Measurements from ENCODE around the gene MIPOL1.
A peak's percentile ranks its signal among the peaks of the same experiment; 100 is the strongest.
"Not testable (repeated sequence)": the region's sequence is repeated elsewhere in the genome, so short reads cannot be mapped to it uniquely, and the experiment has no call there.

MIPOL1 gene

GRCh38 chr14:37512173-37512572, 314.4 kb downstream of the MIPOL1 start:
- no peaks in the 10 kb centered on the region for H3K4me1 ChIP-seq (ENCODE audit: control insufficient read depth, insufficient read depth, low read length)
- H3K27me3 ChIP-seq (ENCODE audit: control insufficient read depth, insufficient read depth, low read length): no peaks in the 10 kb centered on the region
- H3K4me2 ChIP-seq (ENCODE audit: low read length): no peak overlapping the region

DNA sequence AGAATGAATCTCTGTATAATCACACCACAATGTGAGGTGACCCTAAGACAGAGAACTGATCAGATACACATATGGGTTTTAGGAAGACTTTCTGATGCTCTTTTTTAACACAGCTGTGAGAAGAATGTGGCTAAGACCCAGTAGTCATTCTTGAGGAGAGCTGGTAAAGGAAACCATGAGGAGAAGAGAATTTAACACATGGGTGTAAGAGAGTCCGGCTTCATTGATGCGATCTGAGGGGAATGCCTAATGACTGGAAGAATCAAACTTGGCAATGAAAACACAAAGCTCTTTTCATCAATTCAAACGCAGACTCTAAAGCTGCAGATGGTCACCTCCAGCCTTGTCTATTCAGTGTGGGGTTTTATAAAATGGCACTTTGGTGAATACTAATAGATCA, 318.0 kb downstream of the MIPOL1 start:
- H3K9ac ChIP-seq (ENCODE audit: low read depth, low read length): no peak overlapping the region
- H3K27me3 ChIP-seq (ENCODE audit: control insufficient read depth, insufficient read depth, low read length): no peaks in the 10 kb centered on the region
- no peak overlapping the region for H3K4me2 ChIP-seq (ENCODE audit: low read length)
- H3K4me3 ChIP-seq (ENCODE audit: low read length): no peak overlapping the region
- no peaks in the 10 kb centered on the region for H3K36me3 ChIP-seq (ENCODE audit: insufficient read depth, low read length)
- no peaks in the 10 kb centered on the region for H3K9me3 ChIP-seq (replicated peaks; ENCODE audit: low read length)
- no peaks in the 10 kb centered on the region for H3K4me1 ChIP-seq (ENCODE audit: control insufficient read depth, insufficient read depth, low read length)

More at GRCh38 chr14:37512173-37512572, 314.4 kb downstream of the MIPOL1 start:
- H3K36me3 ChIP-seq (ENCODE audit: insufficient read depth, low read length): no peaks in the 10 kb centered on the region
- H3K4me3 ChIP-seq (ENCODE audit: low read length): no peak overlapping the region
- no peak overlapping the region for H3K9ac ChIP-seq (ENCODE audit: low read depth, low read length)
- no peaks in the 10 kb centered on the region for H3K9me3 ChIP-seq (replicated peaks; ENCODE audit: low read length)

GRCh38 chr14:37526994-37527393, 329.3 kb downstream of the MIPOL1 start:
- H3K9me3 ChIP-seq (replicated peaks; ENCODE audit: low read length): no peaks in the 10 kb centered on the region
- H3K4me3 ChIP-seq (ENCODE audit: low read length): no peak overlapping the region
- H3K4me2 ChIP-seq (ENCODE audit: low read length): no peak overlapping the region
- no peaks in the 10 kb centered on the region for H3K4me1 ChIP-seq (ENCODE audit: control insufficient read depth, insufficient read depth, low read length)
- H3K9ac ChIP-seq (ENCODE audit: low read depth, low read length): no peak overlapping the region
- no peaks in the 10 kb centered on the region for H3K36me3 ChIP-seq (ENCODE audit: insufficient read depth, low read length)
- H3K27me3 ChIP-seq (ENCODE audit: control insufficient read depth, insufficient read depth, low read length): no peaks in the 10 kb centered on the region

DNA sequence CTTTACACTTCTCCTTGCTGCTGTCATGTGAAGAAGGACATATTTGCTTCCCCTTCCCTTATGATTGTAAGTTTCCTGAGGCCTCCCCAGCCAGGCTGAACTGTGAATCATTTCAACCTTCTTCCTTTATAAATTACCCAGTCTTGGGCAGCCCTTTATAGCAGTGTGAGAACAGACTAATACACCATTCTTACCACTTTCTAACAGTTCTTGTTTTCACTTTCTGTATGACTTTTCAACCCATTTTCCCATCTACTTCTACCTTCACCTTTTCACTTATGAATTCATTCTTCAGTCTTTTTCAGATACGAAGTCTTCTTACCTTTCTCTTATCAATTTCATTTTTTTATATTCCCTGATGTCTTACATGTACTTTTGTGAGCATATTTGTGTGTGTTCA, 342.3 kb downstream of the MIPOL1 start:
- no peaks in the 10 kb centered on the region for H3K36me3 ChIP-seq (ENCODE audit: insufficient read depth, low read length)
- H3K4me3 ChIP-seq (ENCODE audit: low read length): no peak overlapping the region
- no peaks in the 10 kb centered on the region for H3K27me3 ChIP-seq (ENCODE audit: control insufficient read depth, insufficient read depth, low read length)
- H3K9me3 ChIP-seq (replicated peaks; ENCODE audit: low read length): no peaks in the 10 kb centered on the region
- no peak overlapping the region for H3K9ac ChIP-seq (ENCODE audit: low read depth, low read length)
- no peak overlapping the region for H3K4me2 ChIP-seq (ENCODE audit: low read length)
- H3K4me1 ChIP-seq (ENCODE audit: control insufficient read depth, insufficient read depth, low read length): no peaks in the 10 kb centered on the region

- H3K27me3 ChIP-seq (ENCODE audit: control insufficient read depth, insufficient read depth, low read length): no peaks in the 10 kb centered on the region
- H3K36me3 ChIP-seq (ENCODE audit: insufficient read depth, low read length): no peaks in the 10 kb centered on the region
- H3K4me1 ChIP-seq (ENCODE audit: control insufficient read depth, insufficient read depth, low read length): no peaks in the 10 kb centered on the region
- no peak overlapping the region for H3K4me2 ChIP-seq (ENCODE audit: low read length)
- no peak overlapping the region for H3K9ac ChIP-seq (ENCODE audit: low read depth, low read length)
- no peak overlapping the region for H3K4me3 ChIP-seq (ENCODE audit: low read length)
- no peaks in the 10 kb centered on the region for H3K9me3 ChIP-seq (replicated peaks; ENCODE audit: low read length)
Observed at GRCh38 chr14:37544407-37544806, 346.7 kb downstream of the MIPOL1 start.

GRCh38 chr14:37545174-37545573, 347.4 kb downstream of the MIPOL1 start:
- H3K27me3 ChIP-seq (ENCODE audit: control insufficient read depth, insufficient read depth, low read length): no peaks in the 10 kb centered on the region
- no peak overlapping the region for H3K9ac ChIP-seq (ENCODE audit: low read depth, low read length)
- no peaks in the 10 kb centered on the region for H3K9me3 ChIP-seq (replicated peaks; ENCODE audit: low read length)
- no peaks in the 10 kb centered on the region for H3K4me1 ChIP-seq (ENCODE audit: control insufficient read depth, insufficient read depth, low read length)
- H3K4me2 ChIP-seq (ENCODE audit: low read length): no peak overlapping the region
- no peak overlapping the region for H3K4me3 ChIP-seq (ENCODE audit: low read length)
- no peaks in the 10 kb centered on the region for H3K36me3 ChIP-seq (ENCODE audit: insufficient read depth, low read length)

- H3K4me2 ChIP-seq (ENCODE audit: low read length): no peak overlapping the region
- peaks cover 3% of the 10 kb centered on the region for H3K4me1 ChIP-seq (ENCODE audit: control insufficient read depth, insufficient read depth, low read length)
- H3K4me3 ChIP-seq (ENCODE audit: low read length): no peak overlapping the region
- no peaks in the 10 kb centered on the region for H3K36me3 ChIP-seq (ENCODE audit: insufficient read depth, low read length)
- H3K9me3 ChIP-seq (replicated peaks; ENCODE audit: low read length): no peaks in the 10 kb centered on the region
- no peaks in the 10 kb centered on the region for H3K27me3 ChIP-seq (ENCODE audit: control insufficient read depth, insufficient read depth, low read length)
- no peak overlapping the region for H3K9ac ChIP-seq (ENCODE audit: low read depth, low read length)
Observed at GRCh38 chr14:37546621-37547447, 349.1 kb downstream of the MIPOL1 start.

- H3K4me3 ChIP-seq (ENCODE audit: low read length): no peak overlapping the region
- H3K9ac ChIP-seq (ENCODE audit: low read depth, low read length): no peak overlapping the region
- H3K27me3 ChIP-seq (ENCODE audit: control insufficient read depth, insufficient read depth, low read length): no peaks in the 10 kb centered on the region
- peak overlapping the region; percentile 13 for H3K4me2 ChIP-seq (ENCODE audit: low read length)
- H3K4me1 ChIP-seq (ENCODE audit: control insufficient read depth, insufficient read depth, low read length): peaks cover 3% of the 10 kb centered on the region
- no peaks in the 10 kb centered on the region for H3K36me3 ChIP-seq (ENCODE audit: insufficient read depth, low read length)
- H3K9me3 ChIP-seq (replicated peaks; ENCODE audit: low read length): no peaks in the 10 kb centered on the region
Observed at GRCh38 chr14:37550511-37550910, 352.8 kb downstream of the MIPOL1 start.

GRCh38 chr14:37551119-37551518, 353.4 kb downstream of the MIPOL1 start:
- Histone ChIP-seq H3K9me3 (replicated peaks; ENCODE audit: low read length) (no peaks in the 10 kb centered on the region), H3K4me1 (ENCODE audit: control insufficient read depth, insufficient read depth, low read length) (peaks cover 3% of the 10 kb centered on the region), H3K9ac (ENCODE audit: low read depth, low read length) (no peak overlapping the region), H3K4me3 (ENCODE audit: low read length) (no peak overlapping the region), H3K4me2 (ENCODE audit: low read length) (no peak overlapping the region), H3K27me3 (ENCODE audit: control insufficient read depth, insufficient read depth, low read length) (no peaks in the 10 kb centered on the region), H3K36me3 (ENCODE audit: insufficient read depth, low read length) (no peaks in the 10 kb centered on the region)

GRCh38 chr14:37553935-37554550, 356.3 kb downstream of the MIPOL1 start:
- no peaks in the 10 kb centered on the region for H3K9me3 ChIP-seq (replicated peaks; ENCODE audit: low read length)
- no peak overlapping the region for H3K4me2 ChIP-seq (ENCODE audit: low read length)
- H3K36me3 ChIP-seq (ENCODE audit: insufficient read depth, low read length): no peaks in the 10 kb centered on the region
- peaks cover 3% of the 10 kb centered on the region for H3K4me1 ChIP-seq (ENCODE audit: control insufficient read depth, insufficient read depth, low read length)
- no peak overlapping the region for H3K9ac ChIP-seq (ENCODE audit: low read depth, low read length)
- H3K4me3 ChIP-seq (ENCODE audit: low read length): no peak overlapping the region
- H3K27me3 ChIP-seq (ENCODE audit: control insufficient read depth, insufficient read depth, low read length): no peaks in the 10 kb centered on the region

DNA sequence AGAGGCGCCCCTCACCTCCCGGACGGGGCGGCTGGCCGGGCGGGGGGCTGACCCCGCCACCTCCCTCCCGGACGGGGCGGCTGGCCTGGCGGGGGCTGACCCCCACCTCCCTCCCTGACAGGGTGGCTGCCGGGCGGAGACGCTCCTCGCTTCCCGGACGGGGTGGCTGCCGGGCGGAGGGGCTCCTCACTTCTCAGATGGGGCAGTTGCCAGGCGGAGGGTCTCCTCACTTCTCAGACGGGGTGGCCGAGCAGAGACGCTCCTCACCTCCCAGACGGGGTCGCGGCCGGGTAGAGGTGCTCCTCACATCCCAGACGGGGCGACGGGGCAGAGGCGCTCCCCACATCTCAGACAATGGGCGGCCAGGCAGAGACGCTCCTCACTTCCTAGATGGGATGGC, 357.9 kb downstream of the MIPOL1 start:
- H3K4me2 ChIP-seq (ENCODE audit: low read length): not testable (repeated sequence)

DNA sequence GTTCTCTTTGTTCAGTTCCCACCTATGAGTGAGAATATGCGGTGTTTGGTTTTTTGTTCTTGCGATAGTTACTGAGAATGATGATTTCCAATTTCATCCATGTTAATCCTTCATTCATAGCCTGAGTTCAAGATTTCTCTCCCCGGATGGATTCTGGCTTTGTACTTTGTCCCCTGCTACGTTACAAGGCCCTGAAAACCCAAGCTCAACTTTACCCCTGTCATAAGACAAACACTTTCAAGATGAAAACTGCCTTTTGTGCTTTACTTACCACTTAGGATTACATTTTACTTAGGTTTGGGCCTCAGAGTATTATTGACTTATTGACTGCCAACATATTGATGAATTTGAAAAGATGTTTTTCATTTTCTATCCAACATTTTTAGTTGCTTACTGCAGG, 361.0 kb downstream of the MIPOL1 start:
- Histone ChIP-seq H3K4me3 (ENCODE audit: low read length) (no peak overlapping the region), H3K27me3 (ENCODE audit: control insufficient read depth, insufficient read depth, low read length) (no peaks in the 10 kb centered on the region), H3K4me1 (ENCODE audit: control insufficient read depth, insufficient read depth, low read length) (no peaks in the 10 kb centered on the region), H3K4me2 (ENCODE audit: low read length) (no peak overlapping the region), H3K9ac (ENCODE audit: low read depth, low read length) (no peak overlapping the region), H3K36me3 (ENCODE audit: insufficient read depth, low read length) (no peaks in the 10 kb centered on the region), H3K9me3 (replicated peaks; ENCODE audit: low read length) (no peaks in the 10 kb centered on the region)

More for the DNA sequence above, 357.9 kb downstream of the MIPOL1 start:
- H3K4me1 ChIP-seq (ENCODE audit: control insufficient read depth, insufficient read depth, low read length); H3K4me3 ChIP-seq (ENCODE audit: low read length); H3K27me3 ChIP-seq (ENCODE audit: control insufficient read depth, insufficient read depth, low read length); H3K9ac ChIP-seq (ENCODE audit: low read depth, low read length); H3K36me3 ChIP-seq (ENCODE audit: insufficient read depth, low read length); H3K9me3 ChIP-seq (replicated peaks; ENCODE audit: low read length): not testable (repeated sequence)

All from skeletal muscle satellite cell (primary cell).